HG03558 (cell line): ENCODE data around the gene IL12B.
"Not testable (repeated sequence)": the region's sequence is repeated elsewhere in the genome, so short reads cannot be mapped to it uniquely, and the experiment has no call there.

Source experiments
- ATAC-seq: cut with Tn5 transposase; IDR thresholded peaks from one replicate; pipeline ENCODE4 v1.9.1; 2021; ENCODE audit warnings: moderate number of reproducible peaks; ENCODE audit not compliant: unreplicated experiment; ENCODE audit errors: extremely low read depth

IL12B gene

GRCh38 chr5:159301929-159302860 is 28.1 kb downstream of the IL12B start:
- not testable (repeated sequence) for ATAC-seq

GRCh38 chr5:159301466-159301865 is 28.8 kb downstream of the IL12B start:
- ATAC-seq, result no peak

GRCh38 chr5:159297300-159297699 is 33.0 kb downstream of the IL12B start:
- ATAC-seq, result not testable (repeated sequence)

DNA sequence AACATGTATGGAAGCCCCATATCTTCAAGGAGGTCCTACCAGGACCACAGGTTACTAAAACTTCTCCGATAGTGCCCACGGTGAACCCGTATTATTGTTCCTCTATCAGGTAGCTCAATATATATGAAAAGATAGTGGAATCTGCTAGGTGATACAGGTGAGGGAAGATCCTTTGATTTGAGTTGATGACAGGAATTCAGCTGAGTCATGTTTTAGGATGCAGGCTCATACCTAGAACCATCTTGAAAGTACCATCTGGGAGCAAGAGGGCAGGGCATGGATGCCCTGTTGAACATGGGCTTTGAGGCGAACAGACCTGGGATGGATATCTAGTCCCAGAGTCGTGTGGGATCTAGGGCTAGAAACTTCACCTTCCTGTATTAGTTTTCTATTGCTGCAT is 35.4 kb downstream of the IL12B start:
- ATAC-seq, result no peak

DNA sequence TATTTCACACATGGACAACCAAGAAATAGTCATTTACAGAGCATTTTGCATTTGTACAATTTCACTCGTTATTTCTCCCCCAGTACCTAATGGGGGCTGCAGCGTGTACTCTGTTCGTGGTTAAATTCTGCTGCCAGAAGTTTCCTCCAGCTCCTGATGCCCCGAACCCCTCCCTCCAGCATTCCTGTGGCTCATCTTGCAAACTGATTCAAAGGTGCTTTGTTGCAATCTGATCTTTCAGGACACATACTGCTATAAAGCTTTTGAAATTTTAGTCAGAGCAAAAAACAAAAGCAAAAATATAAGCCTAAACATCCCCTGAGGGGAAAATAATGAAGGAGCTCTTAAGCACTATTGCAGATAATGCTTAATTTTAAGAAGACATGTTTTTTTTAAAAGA is 39.5 kb downstream of the IL12B start:
- ATAC-seq, result no peak

- ATAC-seq, result no peak
Observed at GRCh38 chr5:159286420-159287035, 43.8 kb downstream of the IL12B start.

GRCh38 chr5:159274676-159275075 is 55.6 kb downstream of the IL12B start:
- no peak for ATAC-seq

- ATAC-seq, result no peak
Observed at GRCh38 chr5:159273923-159274322, 56.4 kb downstream of the IL12B start.

DNA sequence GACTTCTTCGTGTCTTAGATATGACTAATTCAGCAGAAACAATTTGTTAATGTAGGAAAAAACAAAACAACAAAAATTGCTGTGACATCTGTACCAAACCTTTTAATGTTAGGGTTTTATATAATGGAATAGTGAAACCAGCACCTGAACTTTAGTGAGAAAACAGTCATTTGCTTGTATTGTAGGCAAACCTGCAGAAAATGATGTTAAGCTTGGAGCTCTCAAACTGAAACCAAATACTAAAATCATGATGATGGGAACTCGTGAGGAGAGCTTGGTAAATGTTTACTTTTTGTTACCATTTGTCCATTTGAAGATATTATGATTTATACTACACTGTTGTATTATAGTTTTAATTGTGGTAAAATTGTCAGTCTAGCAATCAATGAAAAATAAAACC is 60.6 kb downstream of the IL12B start:
- ATAC-seq, result no peak

GRCh38 chr5:159266764-159267163 is 63.5 kb downstream of the IL12B start:
- not testable (repeated sequence) for ATAC-seq
